ENCODE measurements around the gene TNK1. TPM values are rescaled to one million over a fixed set of nuclear protein-coding genes. Genes with fewer than 3 reads are reported as not detected.

Gene TNK1
- total RNA-seq, 1 experiment from 2014 or later, result 16.8 TPM

DNA sequence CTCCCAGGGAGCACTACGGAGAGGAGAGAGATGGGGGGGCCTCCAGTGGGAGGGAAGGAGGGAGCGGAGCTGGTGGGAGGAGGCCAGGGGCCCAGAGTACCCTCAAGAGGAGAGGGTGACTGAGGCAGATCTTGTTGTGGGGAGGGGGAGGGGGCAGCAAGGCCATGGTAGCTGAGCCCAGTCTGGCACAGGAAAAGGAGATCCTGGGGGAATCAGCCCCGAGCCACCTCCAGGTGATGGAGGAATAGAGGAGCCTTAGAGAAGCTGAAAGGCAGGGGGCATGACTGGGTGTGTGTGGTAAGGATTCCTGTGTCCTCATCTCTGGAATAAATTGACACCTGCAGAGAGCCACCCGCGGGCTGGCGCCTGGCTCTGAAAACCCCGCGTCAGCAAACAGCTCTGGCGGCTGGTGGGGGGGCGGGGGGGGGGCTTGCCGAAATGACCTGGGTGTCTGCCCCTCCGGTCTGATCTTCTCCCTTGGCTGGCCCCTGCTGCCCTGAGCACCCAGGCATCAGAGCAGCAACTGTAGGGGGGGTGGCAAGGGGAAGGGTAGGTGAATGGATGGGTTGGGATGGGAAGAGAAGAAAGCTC lies 25.4 kb downstream of the TNK1 start:
- TF ChIP-seq JUND (IDR thresholded peaks at IDR 0.05) (no peak), EZH2 (IDR thresholded peaks at IDR 0.05) (no peak), FOSL1 (IDR thresholded peaks at IDR 0.05; ENCODE audit: low read depth) (no peak), ZNF274 (IDR thresholded peaks at IDR 0.05; ENCODE audit: low read depth, low read length) (no peak)
- TF ChIP-seq, protein P1, sequence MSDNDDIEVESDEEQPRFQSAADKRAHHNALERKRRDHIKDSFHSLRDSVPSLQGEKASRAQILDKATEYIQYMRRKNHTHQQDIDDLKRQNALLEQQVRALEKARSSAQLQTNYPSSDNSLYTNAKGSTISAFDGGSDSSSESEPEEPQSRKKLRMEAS (IDR thresholded peaks at IDR 0.05), result no peak
- TF ChIP-seq, protein P2, sequence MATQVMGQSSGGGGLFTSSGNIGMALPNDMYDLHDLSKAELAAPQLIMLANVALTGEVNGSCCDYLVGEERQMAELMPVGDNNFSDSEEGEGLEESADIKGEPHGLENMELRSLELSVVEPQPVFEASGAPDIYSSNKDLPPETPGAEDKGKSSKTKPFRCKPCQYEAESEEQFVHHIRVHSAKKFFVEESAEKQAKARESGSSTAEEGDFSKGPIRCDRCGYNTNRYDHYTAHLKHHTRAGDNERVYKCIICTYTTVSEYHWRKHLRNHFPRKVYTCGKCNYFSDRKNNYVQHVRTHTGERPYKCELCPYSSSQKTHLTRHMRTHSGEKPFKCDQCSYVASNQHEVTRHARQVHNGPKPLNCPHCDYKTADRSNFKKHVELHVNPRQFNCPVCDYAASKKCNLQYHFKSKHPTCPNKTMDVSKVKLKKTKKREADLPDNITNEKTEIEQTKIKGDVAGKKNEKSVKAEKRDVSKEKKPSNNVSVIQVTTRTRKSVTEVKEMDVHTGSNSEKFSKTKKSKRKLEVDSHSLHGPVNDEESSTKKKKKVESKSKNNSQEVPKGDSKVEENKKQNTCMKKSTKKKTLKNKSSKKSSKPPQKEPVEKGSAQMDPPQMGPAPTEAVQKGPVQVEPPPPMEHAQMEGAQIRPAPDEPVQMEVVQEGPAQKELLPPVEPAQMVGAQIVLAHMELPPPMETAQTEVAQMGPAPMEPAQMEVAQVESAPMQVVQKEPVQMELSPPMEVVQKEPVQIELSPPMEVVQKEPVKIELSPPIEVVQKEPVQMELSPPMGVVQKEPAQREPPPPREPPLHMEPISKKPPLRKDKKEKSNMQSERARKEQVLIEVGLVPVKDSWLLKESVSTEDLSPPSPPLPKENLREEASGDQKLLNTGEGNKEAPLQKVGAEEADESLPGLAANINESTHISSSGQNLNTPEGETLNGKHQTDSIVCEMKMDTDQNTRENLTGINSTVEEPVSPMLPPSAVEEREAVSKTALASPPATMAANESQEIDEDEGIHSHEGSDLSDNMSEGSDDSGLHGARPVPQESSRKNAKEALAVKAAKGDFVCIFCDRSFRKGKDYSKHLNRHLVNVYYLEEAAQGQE (IDR thresholded peaks at IDR 0.05; ENCODE audit: low read depth), result no peak
- peaks cover 8% of the 10 kb centered on the region for H3K79me2 ChIP-seq (ENCODE audit: insufficient read depth, low read length)
- no peaks in the 10 kb centered on the region for H3K9me2 ChIP-seq (ENCODE audit: insufficient read depth)
- ATAC-seq (no peak), DNase-seq (ENCODE audit: low read depth, low spot score) (no peak)
- H3K4me3 ChIP-seq (replicated peaks in 1 of 2; ENCODE audit: low read depth in 1 of 2, low read length in 2 of 2), result no peak overlapping the region; a peak in 1 of 4 replicates
- H3K4me1 ChIP-seq (ENCODE audit: control insufficient read depth in 1 of 2, insufficient read depth in 2 of 2, low read length in 2 of 2), result peaks cover 17 to 29% of the 10 kb centered on the region in 2 experiments
- H4K20me1 ChIP-seq (ENCODE audit: insufficient read depth), result no peaks in the 10 kb centered on the region
- peak overlapping the region; percentile 81 for H3K4me2 ChIP-seq (ENCODE audit: low read length)
- H3K27me3 ChIP-seq (ENCODE audit: insufficient read depth, low read length), result no peaks in the 10 kb centered on the region
- H3K36me3 ChIP-seq (ENCODE audit: control insufficient read depth in 1 of 2, insufficient read depth in 2 of 2, low read length in 2 of 2), result peaks cover 0 to 6% of the 10 kb centered on the region in 2 experiments; a peak in 1 of 4 replicates
- no peak overlapping the region for H2AFZ ChIP-seq (ENCODE audit: low read depth, low read length, poor library complexity, severe bottlenecking)
- peak overlapping the region; percentile 84; the same call in 1 of the 2 replicates for H3K9ac ChIP-seq (ENCODE audit: low read length)
- RAD21 ChIA-PET (ENCODE audit: low non-redundant PET in 1 of 2, low total read pairs in 2 of 2, uncharacterized antibody in 2 of 2, unreplicated experiment in 2 of 2), result no interaction called here
- CTCF ChIA-PET, result interaction anchor here (1.1 kb wide), 1 partner anchor 31 kb away, joined by 4 read pairs; no protein-coding TSS in a partner anchor
- no peaks in the 10 kb centered on the region for H3K9me3 ChIP-seq (ENCODE audit: control insufficient read depth in 1 of 2, insufficient read depth in 1 of 2, low read depth in 1 of 2, low read length in 2 of 2)
- intact Hi-C loops (cut with micrococcal nuclease), result no loop called here
- H3K27ac ChIP-seq (ENCODE audit: low read depth, low read length), result no peak overlapping the region
- BruUV-seq (replicated peaks), result no TSS peak
- POLR2A ChIA-PET, result interaction anchor here (0.6 kb wide), 1 partner anchor 140 kb away, joined by 6 read pairs; no protein-coding TSS in a partner anchor

Measured in HCT116 (cell line).